ENCODE data around the gene NCAPH2.

Gene NCAPH2

GRCh38 chr22:50556703-50557102 is 48.7 kb downstream of the NCAPH2 start:
- DNase-seq = no peak
- no peaks in the 10 kb centered on the region for H3K9me3 Mint-ChIP-seq
- no peaks in the 10 kb centered on the region for H3K36me3 Mint-ChIP-seq (ENCODE audit: low read depth)
- H3K27ac Mint-ChIP-seq = no peak overlapping the region
- TF ChIP-seq CTCF (IDR thresholded peaks at IDR 0.05) = no peak
- peaks cover 38% of the 10 kb centered on the region for H3K27me3 Mint-ChIP-seq (ENCODE audit: low read depth, poor library complexity)
- H3K4me3 Mint-ChIP-seq = no peak overlapping the region
- no peaks in the 10 kb centered on the region for H3K4me1 Mint-ChIP-seq

- H3K4me3 Mint-ChIP-seq = no peak overlapping the region
- no peak overlapping the region for H3K27ac Mint-ChIP-seq
- no peak for TF ChIP-seq CTCF (IDR thresholded peaks at IDR 0.05)
- no peak for DNase-seq
- no peaks in the 10 kb centered on the region for H3K36me3 Mint-ChIP-seq (ENCODE audit: low read depth)
- H3K27me3 Mint-ChIP-seq (ENCODE audit: low read depth, poor library complexity) = peaks cover 48% of the 10 kb centered on the region
- H3K4me1 Mint-ChIP-seq = peaks cover 11% of the 10 kb centered on the region
- H3K9me3 Mint-ChIP-seq = no peaks in the 10 kb centered on the region
These were observed 52.0 kb downstream of the NCAPH2 start for GRCh38 chr22:50560034-50560433.

GRCh38 chr22:50561401-50562358 is 53.7 kb downstream of the NCAPH2 start:
- Mint-ChIP-seq H3K9me3 (no peaks in the 10 kb centered on the region), H3K4me3 (peak overlapping the region; percentile 49), H3K36me3 (ENCODE audit: low read depth) (no peaks in the 10 kb centered on the region), H3K27ac (no peak overlapping the region), H3K27me3 (ENCODE audit: low read depth, poor library complexity) (peaks cover 50% of the 10 kb centered on the region), H3K4me1 (peaks cover 11% of the 10 kb centered on the region)
- TF ChIP-seq CTCF (IDR thresholded peaks at IDR 0.05) = no peak
- DNase-seq = no peak

- no peak within 1 kb of the TSS for H3K27ac Mint-ChIP-seq
- peak; percentile 89 for TF ChIP-seq CTCF (IDR thresholded peaks at IDR 0.05)
- peaks cover 2% of the 10 kb centered on the region for H3K36me3 Mint-ChIP-seq (ENCODE audit: low read depth)
- peak; percentile 99 for DNase-seq
- H3K4me3 Mint-ChIP-seq = peak within 1 kb of the TSS; percentile 90
- no peaks in the 10 kb centered on the region for H3K9me3 Mint-ChIP-seq
- H3K4me1 Mint-ChIP-seq = peaks cover 11% of the 10 kb centered on the region
- peaks cover 53% of the 10 kb centered on the region for H3K27me3 Mint-ChIP-seq (ENCODE audit: low read depth, poor library complexity)
These were observed 54.7 kb downstream of the NCAPH2 start, which contains the start of gene SYCE3 for GRCh38 chr22:50562523-50563412. Gene SYCE3 (minus strand): TSS chr22:50562919. CDS start chr22:50556405, 6,514 bp downstream.

GRCh38 chr22:50563413-50564160 is 55.6 kb downstream of the NCAPH2 start:
- H3K9me3 Mint-ChIP-seq = no peaks in the 10 kb centered on the region
- peak overlapping the region; percentile 90 for H3K4me3 Mint-ChIP-seq
- peaks cover 4% of the 10 kb centered on the region for H3K36me3 Mint-ChIP-seq (ENCODE audit: low read depth)
- peaks cover 52% of the 10 kb centered on the region for H3K27me3 Mint-ChIP-seq (ENCODE audit: low read depth, poor library complexity)
- DNase-seq = no peak
- no peak for TF ChIP-seq CTCF (IDR thresholded peaks at IDR 0.05)
- H3K27ac Mint-ChIP-seq = no peak overlapping the region
- H3K4me1 Mint-ChIP-seq = peaks cover 11% of the 10 kb centered on the region
